HG02678 (cell line): Measurements from ENCODE around the gene TEP1.
"Not testable (repeated sequence)": the region's sequence is repeated elsewhere in the genome, so short reads cannot be mapped to it uniquely, and the experiment has no call there.

Source experiments
- ATAC-seq: cut with Tn5 transposase; IDR thresholded peaks from one replicate; pipeline ENCODE4 v1.9.1; 2021; ENCODE audit warnings: mild to moderate bottlenecking, moderate library complexity; ENCODE audit not compliant: unreplicated experiment

The TEP1 gene

DNA sequence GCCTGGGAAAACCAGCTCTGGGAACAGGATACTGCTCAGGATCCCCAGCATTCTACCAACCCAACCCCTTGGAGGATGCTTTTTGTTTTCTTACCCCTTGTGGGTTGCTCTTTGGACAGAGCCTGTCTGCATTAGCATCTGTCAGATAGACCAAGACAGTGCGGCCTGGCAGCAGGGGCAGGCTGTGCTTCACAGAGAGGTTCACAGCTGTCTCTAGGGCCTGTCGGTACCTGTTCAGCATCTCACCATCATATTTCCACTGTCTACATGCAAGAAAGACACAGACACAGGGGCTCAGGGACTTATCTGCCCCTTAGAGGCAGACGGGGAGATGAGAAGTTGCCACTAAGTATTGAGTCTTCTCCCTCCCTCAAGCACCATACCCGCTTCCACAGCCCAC lies 21.8 kb downstream of the TEP1 start:
- no peak for ATAC-seq

GRCh38 chr14:20388159-20388558 lies 25.1 kb downstream of the TEP1 start:
- ATAC-seq: no peak

DNA sequence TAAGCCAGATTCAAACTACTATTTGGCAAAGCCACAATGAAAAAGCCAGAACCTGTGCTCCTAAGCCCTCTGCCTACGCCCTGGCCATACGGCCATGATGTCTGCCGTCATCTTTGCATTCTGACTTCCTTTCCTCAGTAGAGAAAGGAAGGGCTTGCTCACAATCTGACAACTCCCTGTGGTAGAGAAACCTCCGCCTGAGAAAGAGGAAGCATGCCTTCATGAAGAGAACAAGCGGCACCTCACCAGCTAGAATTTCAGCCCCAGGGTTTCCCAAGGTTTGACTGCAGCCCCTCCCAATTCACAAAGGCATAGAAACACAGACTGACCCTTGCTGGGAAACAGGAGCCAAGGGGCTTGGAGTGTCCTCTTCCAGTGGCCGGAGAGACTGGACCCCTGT lies 25.7 kb downstream of the TEP1 start:
- ATAC-seq: no peak

GRCh38 chr14:20386276-20386855 lies 26.9 kb downstream of the TEP1 start:
- ATAC-seq: no peak

DNA sequence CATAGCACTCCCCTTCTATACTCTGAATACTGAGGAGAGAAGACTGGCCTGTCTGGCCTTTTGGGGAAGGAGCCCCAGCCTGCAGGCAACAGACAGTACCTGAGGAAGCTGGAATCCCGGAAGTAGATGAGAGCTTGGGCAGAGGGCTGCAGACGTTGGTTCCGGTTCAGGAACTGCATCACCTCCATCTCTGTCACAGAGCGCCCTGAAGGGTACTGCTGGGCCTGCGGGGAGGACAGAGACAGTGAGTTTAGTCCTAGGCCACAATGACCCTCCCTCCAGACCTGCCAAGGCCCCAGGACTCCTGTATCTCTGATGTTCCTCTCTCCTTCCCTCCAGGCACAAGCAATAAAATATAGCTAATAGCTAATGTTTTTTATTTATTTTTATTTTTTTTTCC lies 28.4 kb downstream of the TEP1 start:
- ATAC-seq: no peak

DNA sequence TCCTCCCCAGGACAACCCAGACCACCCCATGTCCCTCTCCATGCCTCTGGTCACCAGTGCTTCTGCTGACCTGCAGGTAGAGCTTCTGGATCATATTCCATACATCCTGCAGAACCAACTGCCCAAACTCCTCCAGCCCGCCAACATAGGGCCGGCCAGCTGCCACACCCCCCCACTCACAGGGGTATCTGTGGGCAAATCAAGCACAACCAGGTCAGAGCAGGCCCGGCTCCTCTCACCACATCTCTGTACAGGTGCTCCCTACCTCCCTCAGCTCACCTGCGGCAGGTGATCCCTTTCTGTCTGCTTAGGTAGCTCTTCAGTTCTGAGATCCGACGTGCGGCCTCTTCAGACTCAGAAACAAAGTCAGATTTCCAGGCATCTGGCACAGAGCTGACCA lies 29.0 kb downstream of the TEP1 start:
- no peak for ATAC-seq

DNA sequence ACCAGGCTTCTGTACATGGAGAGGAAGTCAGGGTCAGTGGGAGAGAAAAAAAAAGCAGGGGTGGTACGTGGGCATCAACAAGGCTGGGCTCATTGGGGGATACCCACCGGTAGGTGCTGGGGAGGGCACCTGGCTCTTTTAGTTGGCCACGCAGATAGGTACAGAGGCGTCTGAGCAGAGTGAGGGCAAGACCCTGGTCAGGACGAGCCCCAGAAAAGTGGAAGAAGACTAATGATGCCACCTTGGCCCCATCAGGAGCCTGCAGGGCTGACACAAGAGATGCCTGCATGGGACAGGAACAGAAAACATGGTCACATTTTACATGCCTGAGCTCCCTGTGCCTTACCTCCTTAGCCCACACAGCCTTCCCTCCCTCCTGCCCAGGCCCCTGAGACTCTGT lies 29.7 kb downstream of the TEP1 start:
- no peak for ATAC-seq

- no peak for ATAC-seq
These were observed 30.3 kb downstream of the TEP1 start for GRCh38 chr14:20383032-20383431.

DNA sequence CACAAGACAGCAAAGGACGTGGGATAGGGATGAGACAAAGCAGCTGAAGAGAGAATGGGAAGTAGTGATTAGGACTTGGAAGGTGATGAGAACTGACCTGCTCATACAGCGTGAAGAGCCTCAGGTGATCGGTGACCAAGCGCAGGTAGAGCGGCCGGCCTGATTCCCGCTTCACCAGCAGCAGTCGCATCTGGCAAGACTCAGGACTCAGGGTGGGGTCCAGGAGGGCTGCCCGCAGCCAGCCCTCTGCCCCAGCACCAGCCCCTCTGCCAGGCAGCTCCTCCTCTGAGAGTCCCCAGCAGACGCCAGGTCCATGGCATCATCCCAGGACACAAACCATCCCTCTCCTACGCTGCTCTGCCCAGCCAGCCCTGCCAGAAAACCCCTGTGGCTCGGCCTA lies 30.8 kb downstream of the TEP1 start:
- no peak for ATAC-seq

DNA sequence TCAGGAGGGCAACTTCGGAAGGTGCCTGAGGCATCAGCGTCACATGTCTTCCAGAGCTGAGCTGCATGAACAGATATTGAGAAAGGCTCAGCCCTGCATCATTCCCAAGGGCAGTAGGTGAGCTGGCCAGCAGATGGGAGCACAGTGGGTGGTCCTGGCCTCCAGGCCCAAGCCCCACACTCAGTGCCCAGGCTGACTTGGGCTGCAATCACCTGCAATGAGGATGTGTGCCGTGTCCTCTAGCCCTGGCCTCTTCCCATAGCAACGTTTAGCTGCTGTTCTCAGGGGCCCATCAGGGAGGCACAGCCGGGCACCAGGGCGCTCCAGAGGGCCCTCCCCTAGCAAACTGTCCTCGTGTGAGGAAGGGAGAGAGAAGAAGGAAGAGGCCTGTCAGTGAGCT lies 32.0 kb downstream of the TEP1 start:
- ATAC-seq: no peak

DNA sequence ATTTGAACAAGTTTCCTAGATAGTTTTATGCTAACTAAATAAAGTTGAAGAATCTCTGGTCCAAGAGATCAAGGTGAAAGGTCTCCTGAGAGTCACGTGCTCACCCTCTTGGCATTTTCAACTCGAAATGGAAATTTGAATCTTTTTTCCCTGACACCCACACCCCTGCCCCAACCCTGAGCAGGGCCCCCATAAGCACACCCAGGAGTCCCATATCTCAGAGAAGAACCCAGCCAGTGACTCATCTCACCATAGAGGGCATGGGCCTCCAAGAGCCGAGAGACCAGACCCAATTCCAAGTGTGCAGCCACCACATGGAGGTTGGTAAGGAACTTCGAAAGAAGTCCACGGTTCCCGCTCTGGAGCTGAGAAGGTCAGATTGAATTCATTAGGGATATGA lies 32.6 kb downstream of the TEP1 start:
- no peak for ATAC-seq

- ATAC-seq: no peak
These were observed 33.6 kb downstream of the TEP1 start for GRCh38 chr14:20379743-20380142.

- ATAC-seq: no peak
These were observed 36.1 kb downstream of the TEP1 start for GRCh38 chr14:20377171-20377570.

- no peak for ATAC-seq
These were observed 37.2 kb downstream of the TEP1 start for GRCh38 chr14:20376071-20376588.

GRCh38 chr14:20375471-20375870 lies 37.8 kb downstream of the TEP1 start:
- no peak for ATAC-seq

DNA sequence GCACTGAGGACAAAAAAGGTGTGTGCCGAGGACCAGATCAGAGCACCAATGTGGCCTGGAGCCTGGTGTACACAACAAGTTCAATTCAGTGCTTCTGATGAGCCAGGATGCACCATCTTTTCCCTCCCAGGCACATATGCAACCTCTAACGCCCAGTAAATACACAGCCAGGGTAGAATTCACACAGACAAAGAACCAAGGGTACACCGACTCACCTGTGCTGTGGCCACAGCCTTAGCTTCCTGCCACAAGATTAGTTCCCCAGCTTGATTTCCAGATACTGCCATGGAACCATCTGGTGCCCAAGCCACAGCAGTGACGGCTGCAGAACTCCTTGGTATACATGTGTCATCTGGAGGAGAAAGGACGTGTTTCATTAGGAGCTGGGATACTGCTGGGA lies 40.5 kb downstream of the TEP1 start:
- ATAC-seq: no peak

GRCh38 chr14:20365928-20366327 lies 47.4 kb downstream of the TEP1 start:
- ATAC-seq: no peak

DNA sequence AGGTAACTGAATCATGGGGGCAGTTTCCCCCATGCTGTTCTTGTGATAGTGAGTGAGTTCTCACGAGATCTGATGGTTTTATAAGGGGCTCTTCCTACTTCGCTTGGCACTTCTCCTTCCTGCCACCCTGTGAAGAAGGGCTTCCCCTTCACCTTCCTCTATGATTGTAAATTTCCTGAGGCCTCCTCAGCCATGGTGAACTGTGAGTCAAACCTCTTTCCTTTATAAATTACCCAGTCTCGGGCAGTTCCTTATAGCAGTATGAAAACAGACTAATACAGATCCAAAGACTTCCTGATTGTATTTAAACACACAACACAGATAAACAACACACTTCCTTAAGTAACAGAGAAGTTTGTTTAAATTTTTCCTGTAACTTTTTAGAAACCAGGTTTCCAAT lies 54.8 kb downstream of the TEP1 start:
- ATAC-seq: not testable (repeated sequence)

DNA sequence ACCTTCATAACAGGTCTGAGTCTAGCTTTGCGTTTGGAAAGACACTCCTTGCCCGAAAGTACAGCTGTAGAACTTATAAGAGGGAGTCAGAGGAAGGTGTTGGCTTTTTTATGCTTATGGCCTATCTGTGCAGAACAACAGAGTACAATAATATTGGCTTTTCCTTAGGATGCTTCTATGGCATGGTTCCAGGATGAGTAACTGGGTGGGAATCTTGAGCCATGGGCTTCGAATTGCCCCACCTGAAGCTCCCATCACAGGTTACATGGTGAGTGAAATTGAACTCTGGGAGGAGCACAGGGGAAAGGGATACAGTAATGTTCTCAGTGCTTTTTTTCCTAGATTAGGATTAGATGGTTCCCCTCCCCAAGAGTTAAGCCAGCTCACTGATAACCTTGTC lies 56.9 kb downstream of the TEP1 start:
- ATAC-seq: no peak

GRCh38 chr14:20350860-20351259 lies 62.4 kb downstream of the TEP1 start:
- no peak for ATAC-seq

DNA sequence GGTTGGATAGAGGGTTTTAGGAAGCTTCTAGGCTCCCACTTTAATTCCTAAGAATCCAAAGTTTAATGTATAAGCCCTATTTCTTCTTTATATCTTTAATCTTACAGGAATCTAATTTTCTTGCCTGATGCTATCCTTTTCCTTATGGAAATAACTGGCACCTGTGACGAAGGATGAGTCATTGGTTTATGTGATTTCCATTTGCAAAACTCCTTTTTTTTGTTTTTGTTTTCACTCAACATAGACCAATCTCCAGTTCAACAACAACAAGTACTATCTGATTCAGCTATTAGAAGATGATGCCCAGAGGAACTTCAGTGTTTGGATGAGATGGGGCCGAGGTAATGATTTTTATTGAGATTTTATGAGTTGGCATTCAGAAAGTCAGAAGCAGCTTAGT lies 63.0 kb downstream of the TEP1 start:
- no peak for ATAC-seq

GRCh38 chr14:20347747-20348146 lies 65.6 kb downstream of the TEP1 start:
- no peak for ATAC-seq

- ATAC-seq: no peak
These were observed 66.6 kb downstream of the TEP1 start for GRCh38 chr14:20346713-20347112.
